Gastrocnemius medialis (tissue), 4 donors: ENCODE data around the gene NR1D1.

ENCODE experiments used
- POLR2A ChIP-seq, 2 donors: fragments of 450-650 bp; IDR thresholded peaks; one replicate each; pipeline ENCODE4 v1.6.1; 2017; ENCODE audit warnings: antibody characterized with exemption in 2 of 2, mild to moderate bottlenecking in 2 of 2, moderate library complexity in 2 of 2
- TF ChIP-seq, protein P1 (sequence below), 5 experiments: fragments of 450-650 bp in 3 of 5; fragments of 200-600 bp in 2 of 5; sonication (generic) in 2 of 5; IDR thresholded peaks in 4 of 5; conservative IDR thresholded peaks in 1 of 5; 1 replicate in 4 of 5; 2 replicates in 1 of 5; pipeline ENCODE4 v1.5.1; 2016 to 2019; ENCODE audit warnings: antibody characterized with exemption in 5 of 5, mild to moderate bottlenecking in 3 of 5, moderate library complexity in 3 of 5

DNA sequence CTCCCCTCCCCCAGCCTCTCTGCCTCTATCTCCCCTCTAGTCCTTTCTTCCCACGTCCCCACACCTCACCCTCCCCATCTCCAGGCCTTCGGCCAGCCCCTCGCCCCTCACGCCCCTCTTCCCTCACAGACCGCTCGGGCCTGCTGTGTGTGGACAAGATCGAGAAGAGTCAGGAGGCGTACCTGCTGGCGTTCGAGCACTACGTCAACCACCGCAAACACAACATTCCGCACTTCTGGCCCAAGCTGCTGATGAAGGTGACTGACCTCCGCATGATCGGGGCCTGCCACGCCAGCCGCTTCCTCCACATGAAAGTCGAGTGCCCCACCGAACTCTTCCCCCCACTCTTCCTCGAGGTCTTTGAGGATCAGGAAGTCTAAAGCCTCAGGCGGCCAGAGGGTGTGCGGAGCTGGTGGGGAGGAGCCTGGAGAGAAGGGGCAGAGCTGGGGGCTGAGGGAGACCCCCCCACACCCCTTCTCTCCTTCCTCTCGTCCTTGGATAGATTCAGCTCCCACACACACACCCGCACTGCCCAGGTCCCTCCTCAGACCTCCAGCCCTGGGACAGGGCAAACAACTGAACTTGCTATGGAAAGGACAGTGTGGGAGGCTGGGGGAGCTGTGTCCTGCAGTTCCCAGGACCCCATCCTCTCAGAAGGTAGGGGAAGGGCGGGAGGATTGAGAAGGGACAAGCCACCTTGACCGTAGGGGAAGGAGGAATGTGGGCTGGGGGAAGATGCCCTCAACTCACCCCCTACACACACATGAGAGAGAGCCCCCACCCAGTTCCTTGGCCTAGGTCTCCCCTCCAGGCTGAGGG lies 11.1 kb downstream of the NR1D1 start:
- TF ChIP-seq, protein P1, sequence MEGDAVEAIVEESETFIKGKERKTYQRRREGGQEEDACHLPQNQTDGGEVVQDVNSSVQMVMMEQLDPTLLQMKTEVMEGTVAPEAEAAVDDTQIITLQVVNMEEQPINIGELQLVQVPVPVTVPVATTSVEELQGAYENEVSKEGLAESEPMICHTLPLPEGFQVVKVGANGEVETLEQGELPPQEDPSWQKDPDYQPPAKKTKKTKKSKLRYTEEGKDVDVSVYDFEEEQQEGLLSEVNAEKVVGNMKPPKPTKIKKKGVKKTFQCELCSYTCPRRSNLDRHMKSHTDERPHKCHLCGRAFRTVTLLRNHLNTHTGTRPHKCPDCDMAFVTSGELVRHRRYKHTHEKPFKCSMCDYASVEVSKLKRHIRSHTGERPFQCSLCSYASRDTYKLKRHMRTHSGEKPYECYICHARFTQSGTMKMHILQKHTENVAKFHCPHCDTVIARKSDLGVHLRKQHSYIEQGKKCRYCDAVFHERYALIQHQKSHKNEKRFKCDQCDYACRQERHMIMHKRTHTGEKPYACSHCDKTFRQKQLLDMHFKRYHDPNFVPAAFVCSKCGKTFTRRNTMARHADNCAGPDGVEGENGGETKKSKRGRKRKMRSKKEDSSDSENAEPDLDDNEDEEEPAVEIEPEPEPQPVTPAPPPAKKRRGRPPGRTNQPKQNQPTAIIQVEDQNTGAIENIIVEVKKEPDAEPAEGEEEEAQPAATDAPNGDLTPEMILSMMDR (IDR thresholded peaks at IDR 0.05 in 4 of 5, conservative IDR thresholded peaks at IDR 0.05 in 1 of 5) = no peak
- TF ChIP-seq POLR2A (IDR thresholded peaks at IDR 0.05) = no peak
